Stimulated activated memory B cell treated with anti-CD40 and anti-IgM and Interleukin-4, amounts not matched to agents 10 μg/mL and 1 μg/mL and 100 μg/mL, for 72 hours (primary cell): ENCODE results near the gene SAMD1.

ENCODE experiments used
- ATAC-seq: fragments of 150-1000 bp; cut with Tn5 transposase; 2 replicates; pipeline ENCODE4 v1.10.0; 2021
- H3K27ac Mint-ChIP-seq: one replicate; pipeline ENCODE4 v1.8.0; 2022; ENCODE audit warnings: mild to moderate bottlenecking, mixed read lengths
- H3K27me3 Mint-ChIP-seq: one replicate; pipeline ENCODE4 v1.8.0; 2022; ENCODE audit warnings: mixed read lengths
- H3K36me3 Mint-ChIP-seq: one replicate; pipeline ENCODE4 v1.8.0; 2022; ENCODE audit warnings: mixed read lengths
- H3K4me1 Mint-ChIP-seq: one replicate; pipeline ENCODE4 v1.8.0; 2022; ENCODE audit warnings: mixed read lengths
- H3K4me3 Mint-ChIP-seq: one replicate; pipeline ENCODE4 v1.8.0; 2022; ENCODE audit warnings: mild to moderate bottlenecking, moderate library complexity, mixed read lengths
- H3K9me3 Mint-ChIP-seq: one replicate; pipeline ENCODE4 v1.8.0; 2022; ENCODE audit warnings: mixed read lengths

SAMD1 gene

DNA sequence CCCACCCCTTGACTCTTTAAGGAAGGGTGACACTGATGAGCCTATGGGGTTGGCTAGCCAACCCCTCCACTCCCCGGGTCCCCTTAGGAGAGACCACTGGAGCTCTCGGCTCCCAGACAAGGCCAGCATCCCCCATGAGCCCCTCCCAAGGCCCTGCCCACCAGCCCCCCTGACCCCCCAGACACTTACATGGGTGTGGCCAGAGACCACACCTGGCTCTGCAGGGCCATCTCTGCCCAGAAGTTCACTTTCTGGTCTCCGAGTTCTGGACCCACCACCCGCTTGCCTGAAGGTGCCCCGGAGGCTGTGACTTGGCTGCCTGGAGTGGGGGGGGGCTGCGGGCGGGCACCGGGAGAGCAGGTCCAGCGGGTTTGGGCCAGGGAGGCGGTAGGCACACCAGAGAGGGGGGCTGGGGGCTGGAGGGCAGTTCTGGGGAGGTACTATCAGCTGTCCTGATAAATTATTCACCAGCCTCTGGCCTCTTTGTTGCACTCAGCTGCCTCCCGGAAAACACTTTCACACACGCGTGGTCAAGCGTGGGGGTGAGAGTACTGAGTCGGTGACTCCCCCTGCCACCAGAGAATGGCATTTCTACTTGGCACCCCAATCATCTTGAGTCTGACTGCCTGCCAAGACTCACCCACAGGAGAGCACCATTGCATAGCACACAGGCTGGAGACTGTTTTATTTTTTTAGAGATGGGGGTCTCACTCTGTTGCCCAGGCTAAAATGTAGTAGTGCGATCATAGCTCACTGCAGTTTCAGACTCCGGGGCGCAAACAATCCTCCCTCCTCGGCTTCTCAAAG lies 28.6 kb downstream of the SAMD1 start, which contains the start of gene PALM3:
PALM3 (minus strand) TSS at position 326 of the 807 bp plus-strand sequence; CDS start at position 230, 96 bp downstream.
- ATAC-seq, result peak; percentile 19
- Mint-ChIP-seq H3K27ac (no peak within 1 kb of the TSS), H3K4me1 (peaks cover 31% of the 10 kb centered on the region), H3K4me3 (no peak within 1 kb of the TSS), H3K27me3 (peaks cover 57% of the 10 kb centered on the region), H3K36me3 (no peaks in the 10 kb centered on the region), H3K9me3 (no peaks in the 10 kb centered on the region)

- Mint-ChIP-seq H3K27ac (no peak overlapping the region), H3K36me3 (no peaks in the 10 kb centered on the region), H3K4me1 (peaks cover 26% of the 10 kb centered on the region), H3K4me3 (no peak overlapping the region), H3K9me3 (no peaks in the 10 kb centered on the region), H3K27me3 (peaks cover 55% of the 10 kb centered on the region)
- no peak for ATAC-seq
Measured at GRCh38 chr19:14061081-14061749, 29.3 kb downstream of the SAMD1 start.

DNA sequence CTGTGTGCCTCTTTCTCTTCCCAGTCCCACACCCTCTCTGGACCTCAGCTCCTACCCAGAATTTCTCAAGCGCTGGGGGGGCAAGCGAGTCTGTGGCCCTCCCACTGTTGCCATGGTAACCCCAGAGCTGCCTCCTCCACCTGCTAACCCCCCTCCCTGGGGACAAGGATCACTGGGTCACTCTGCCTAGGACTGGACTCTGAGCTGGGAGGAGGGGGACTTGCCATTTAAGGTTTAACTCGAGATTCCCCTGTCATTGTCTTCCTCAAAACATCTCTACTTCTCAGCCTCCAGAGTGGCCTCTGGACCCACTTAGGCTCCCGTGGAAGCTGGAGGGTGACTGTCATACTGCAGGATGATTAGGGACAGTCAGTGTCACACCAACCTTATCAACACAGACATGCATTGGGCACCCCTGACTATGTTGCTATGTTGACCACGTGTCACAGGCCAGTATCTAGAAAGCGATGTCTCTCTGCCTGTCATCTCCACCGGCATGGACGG lies 30.8 kb downstream of the SAMD1 start:
- Mint-ChIP-seq H3K4me1 (peaks cover 22% of the 10 kb centered on the region), H3K4me3 (no peak overlapping the region), H3K27ac (no peak overlapping the region), H3K36me3 (no peaks in the 10 kb centered on the region), H3K27me3 (peaks cover 50% of the 10 kb centered on the region), H3K9me3 (no peaks in the 10 kb centered on the region)
- no peak for ATAC-seq

GRCh38 chr19:14059093-14059480 lies 31.5 kb downstream of the SAMD1 start:
- Mint-ChIP-seq H3K4me1 (peaks cover 22% of the 10 kb centered on the region), H3K9me3 (no peaks in the 10 kb centered on the region), H3K36me3 (no peaks in the 10 kb centered on the region), H3K4me3 (no peak overlapping the region), H3K27me3 (peaks cover 50% of the 10 kb centered on the region), H3K27ac (no peak overlapping the region)
- ATAC-seq, result no peak

DNA sequence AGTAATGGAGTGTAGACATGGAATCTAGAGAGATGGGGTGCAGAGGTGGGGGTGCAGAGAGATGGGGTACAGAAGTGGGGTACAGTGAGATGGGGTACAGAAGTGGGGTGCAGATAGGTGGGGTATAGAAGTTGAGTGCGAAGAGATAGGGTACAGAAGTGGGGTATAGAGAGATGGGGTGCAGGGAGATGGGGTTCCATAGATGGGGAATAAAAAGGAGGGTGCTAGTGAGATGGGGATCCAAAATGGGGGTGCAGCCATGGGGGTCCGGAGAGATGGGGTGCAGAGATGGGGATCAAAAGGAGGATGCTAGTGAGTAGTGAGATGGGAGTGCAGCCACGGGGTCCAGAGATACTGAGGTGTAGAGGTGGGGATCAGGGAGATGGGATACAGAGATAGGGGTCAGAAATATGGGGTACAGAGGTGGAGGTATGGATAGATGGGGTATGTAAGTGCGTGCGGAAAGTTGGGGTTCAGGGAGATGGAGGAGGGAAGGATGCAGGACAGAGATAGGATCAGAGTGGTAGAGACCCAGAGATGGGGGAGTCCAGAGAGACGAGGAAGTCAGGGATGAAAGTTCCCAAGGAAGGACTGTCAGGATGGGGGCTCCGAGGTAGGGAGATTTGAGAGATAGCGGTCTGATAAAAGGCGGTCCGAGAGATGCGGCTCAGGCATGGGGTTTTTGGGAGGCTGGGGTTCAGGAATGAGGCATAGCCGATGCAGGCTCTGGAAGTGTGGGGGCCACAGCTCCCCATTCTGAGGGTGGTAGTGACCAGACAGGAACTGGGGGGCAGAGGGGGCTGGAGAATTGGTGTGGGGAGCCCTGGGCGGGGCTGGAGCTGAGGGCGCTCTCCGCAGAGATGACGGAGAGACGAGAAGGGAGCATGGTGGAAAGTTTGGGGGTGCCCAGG lies 32.1 kb downstream of the SAMD1 start:
- ATAC-seq, result no peak

GRCh38 chr19:14056741-14057356 lies 33.7 kb downstream of the SAMD1 start:
- Mint-ChIP-seq H3K4me3 (no peak overlapping the region), H3K9me3 (no peaks in the 10 kb centered on the region), H3K36me3 (peaks cover 13% of the 10 kb centered on the region), H3K27ac (no peak overlapping the region), H3K27me3 (peaks cover 50% of the 10 kb centered on the region), H3K4me1 (peaks cover 22% of the 10 kb centered on the region)
- no peak for ATAC-seq

More for the DNA sequence above, 32.1 kb downstream of the SAMD1 start:
- Mint-ChIP-seq H3K4me1 (peaks cover 22% of the 10 kb centered on the region), H3K4me3 (no peak overlapping the region), H3K27ac (no peak overlapping the region), H3K9me3 (no peaks in the 10 kb centered on the region), H3K36me3 (no peaks in the 10 kb centered on the region), H3K27me3 (peaks cover 50% of the 10 kb centered on the region)

- no peak for ATAC-seq
Measured at GRCh38 chr19:14056069-14056666, 34.4 kb downstream of the SAMD1 start.

GRCh38 chr19:14055396-14055795 lies 35.2 kb downstream of the SAMD1 start:
- H3K9me3 Mint-ChIP-seq, result no peaks in the 10 kb centered on the region
- H3K27ac Mint-ChIP-seq, result no peak overlapping the region

More at GRCh38 chr19:14056069-14056666, 34.4 kb downstream of the SAMD1 start:
- Mint-ChIP-seq H3K9me3 (no peaks in the 10 kb centered on the region), H3K4me3 (no peak overlapping the region), H3K27ac (no peak overlapping the region), H3K27me3 (peaks cover 45% of the 10 kb centered on the region), H3K36me3 (peaks cover 18% of the 10 kb centered on the region), H3K4me1 (peaks cover 22% of the 10 kb centered on the region)

GRCh38 chr19:14054721-14055120 lies 35.8 kb downstream of the SAMD1 start:
- Mint-ChIP-seq H3K27ac (no peak overlapping the region), H3K36me3 (peaks cover 31% of the 10 kb centered on the region), H3K4me3 (no peak overlapping the region), H3K4me1 (peaks cover 20% of the 10 kb centered on the region), H3K27me3 (peaks cover 32% of the 10 kb centered on the region), H3K9me3 (no peaks in the 10 kb centered on the region)
- no peak for ATAC-seq

More at GRCh38 chr19:14055396-14055795, 35.2 kb downstream of the SAMD1 start:
- peaks cover 25% of the 10 kb centered on the region for H3K36me3 Mint-ChIP-seq
- H3K4me3 Mint-ChIP-seq, result no peak overlapping the region
- no peak for ATAC-seq
- H3K27me3 Mint-ChIP-seq, result peaks cover 37% of the 10 kb centered on the region
- peaks cover 22% of the 10 kb centered on the region for H3K4me1 Mint-ChIP-seq

- H3K9me3 Mint-ChIP-seq, result no peaks in the 10 kb centered on the region
- H3K27me3 Mint-ChIP-seq, result peaks cover 26% of the 10 kb centered on the region
- H3K36me3 Mint-ChIP-seq, result peaks cover 32% of the 10 kb centered on the region
- no peak for ATAC-seq
- H3K4me1 Mint-ChIP-seq, result peaks cover 17% of the 10 kb centered on the region
- no peak overlapping the region for H3K4me3 Mint-ChIP-seq
- no peak overlapping the region for H3K27ac Mint-ChIP-seq
Measured at GRCh38 chr19:14054099-14054498, 36.5 kb downstream of the SAMD1 start.

DNA sequence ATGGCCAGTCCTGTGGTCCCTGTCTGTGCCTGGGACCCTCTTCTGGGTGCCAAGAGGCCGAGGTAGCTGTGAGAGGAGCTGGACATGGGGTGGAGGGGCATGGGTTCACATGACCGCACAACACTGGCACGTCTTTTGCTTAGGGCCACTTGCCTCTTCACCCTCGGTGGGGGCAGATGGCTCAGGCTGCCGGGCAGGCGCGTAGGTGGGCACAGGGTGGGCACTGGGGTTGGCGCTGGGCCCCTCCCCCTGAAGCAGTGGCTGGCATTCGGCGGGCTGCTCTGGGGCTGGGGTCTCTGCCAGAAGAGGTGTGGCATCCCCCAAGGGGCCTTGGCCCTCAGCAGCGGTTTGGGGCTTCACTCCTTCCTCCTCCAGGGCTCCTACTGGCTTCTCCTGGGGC lies 37.1 kb downstream of the SAMD1 start:
- H3K9me3 Mint-ChIP-seq, result no peaks in the 10 kb centered on the region
- H3K36me3 Mint-ChIP-seq, result peaks cover 36% of the 10 kb centered on the region
- H3K27me3 Mint-ChIP-seq, result peaks cover 20% of the 10 kb centered on the region
- no peak overlapping the region for H3K27ac Mint-ChIP-seq
- no peak overlapping the region for H3K4me3 Mint-ChIP-seq
- peaks cover 11% of the 10 kb centered on the region for H3K4me1 Mint-ChIP-seq
- no peak for ATAC-seq

GRCh38 chr19:14053032-14053431 lies 37.5 kb downstream of the SAMD1 start:
- no peak overlapping the region for H3K27ac Mint-ChIP-seq
- H3K27me3 Mint-ChIP-seq, result peaks cover 15% of the 10 kb centered on the region
- peaks cover 41% of the 10 kb centered on the region for H3K36me3 Mint-ChIP-seq
- no peak overlapping the region for H3K4me3 Mint-ChIP-seq
- peaks cover 6% of the 10 kb centered on the region for H3K4me1 Mint-ChIP-seq
- no peak for ATAC-seq
- H3K9me3 Mint-ChIP-seq, result no peaks in the 10 kb centered on the region

GRCh38 chr19:14052470-14052869 lies 38.1 kb downstream of the SAMD1 start:
- peaks cover 44% of the 10 kb centered on the region for H3K36me3 Mint-ChIP-seq
- peaks cover 10% of the 10 kb centered on the region for H3K27me3 Mint-ChIP-seq
- no peak overlapping the region for H3K27ac Mint-ChIP-seq
- H3K4me3 Mint-ChIP-seq, result no peak overlapping the region
- peaks cover under 1% of the 10 kb centered on the region for H3K4me1 Mint-ChIP-seq
- ATAC-seq, result no peak
- no peaks in the 10 kb centered on the region for H3K9me3 Mint-ChIP-seq

GRCh38 chr19:14051980-14052379 lies 38.6 kb downstream of the SAMD1 start:
- Mint-ChIP-seq H3K4me1 (no peaks in the 10 kb centered on the region), H3K4me3 (no peak overlapping the region), H3K9me3 (no peaks in the 10 kb centered on the region), H3K36me3 (peaks cover 44% of the 10 kb centered on the region), H3K27ac (no peak overlapping the region), H3K27me3 (peaks cover 5% of the 10 kb centered on the region)
- ATAC-seq, result no peak
